Renal pelvis (tissue), 4 donors: ENCODE results near the gene LRP5. TPM values are rescaled to one million over a fixed set of nuclear protein-coding genes. Genes with fewer than 3 reads are reported as not detected.
"Not testable (repeated sequence)": the region's sequence is repeated elsewhere in the genome, so short reads cannot be mapped to it uniquely, and the experiment has no call there.

Experiments
- DNase-seq: peaks from one replicate; pipeline ENCODE4 v3.0.0-alpha.2; 2013
- polyA plus RNA-seq, 3 donors: library from polyadenylated mRNA; unstranded; fragments of 120-200 nt; gene quantifications; one replicate each; pipeline ENCODE4 v1.2.1, GENCODE V29; 2013; ENCODE audit not compliant: insufficient read length in 3 of 3

The LRP5 gene
- polyA plus RNA-seq, 3 donors: 55.3 to 58.8 (median 57.5) TPM

GRCh38 chr11:68459886-68460740 is 147.7 kb downstream of the LRP5 start:
- peak; percentile 100 for DNase-seq

GRCh38 chr11:68460741-68461574 is 148.6 kb downstream of the LRP5 start, which contains the start of gene PPP6R3:
Gene PPP6R3, plus strand, starts transcription at chr11:68460752. Its CDS starts 76,913 bp downstream, at chr11:68537665.
- peak; percentile 46 for DNase-seq

GRCh38 chr11:68461575-68461917 is 149.2 kb downstream of the LRP5 start:
- no peak for DNase-seq

GRCh38 chr11:68463714-68464113 is 151.3 kb downstream of the LRP5 start:
- DNase-seq: no peak

- DNase-seq: no peak
Measured at GRCh38 chr11:68467201-68467834, 154.9 kb downstream of the LRP5 start.

GRCh38 chr11:68468217-68468828 is 155.9 kb downstream of the LRP5 start:
- DNase-seq: no peak

GRCh38 chr11:68469122-68469521 is 156.7 kb downstream of the LRP5 start:
- DNase-seq: no peak

- DNase-seq: no peak
Measured at GRCh38 chr11:68469642-68470041, 157.3 kb downstream of the LRP5 start.

- DNase-seq: no peak
Measured at GRCh38 chr11:68470304-68470811, 158.0 kb downstream of the LRP5 start.

GRCh38 chr11:68471360-68472340 is 159.3 kb downstream of the LRP5 start:
- DNase-seq: no peak

- no peak for DNase-seq
Measured at GRCh38 chr11:68472778-68473177, 160.4 kb downstream of the LRP5 start.

- no peak for DNase-seq
Measured at GRCh38 chr11:68473693-68474092, 161.3 kb downstream of the LRP5 start.

- DNase-seq: not testable (repeated sequence)
Measured at GRCh38 chr11:68475626-68476025, 163.2 kb downstream of the LRP5 start.

- DNase-seq: no peak
Measured at GRCh38 chr11:68479390-68479789, 167.0 kb downstream of the LRP5 start.

GRCh38 chr11:68480193-68480592 is 167.8 kb downstream of the LRP5 start:
- DNase-seq: no peak

GRCh38 chr11:68480852-68481510 is 168.6 kb downstream of the LRP5 start:
- DNase-seq: no peak

- DNase-seq: no peak
Measured at GRCh38 chr11:68481579-68482240, 169.3 kb downstream of the LRP5 start.

- no peak for DNase-seq
Measured at GRCh38 chr11:68488623-68489022, 176.2 kb downstream of the LRP5 start.

- DNase-seq: no peak
Measured at GRCh38 chr11:68495220-68495729, 182.9 kb downstream of the LRP5 start.
